Endothelial cell of umbilical vein (primary cell): ENCODE measurements around the gene OR5T2. TPM values are rescaled to one million over a fixed set of nuclear protein-coding genes. Genes with fewer than 3 reads are reported as not detected.
"Not testable (repeated sequence)": the region's sequence is repeated elsewhere in the genome, so short reads cannot be mapped to it uniquely, and the experiment has no call there.

Experiments used
- BruUV-seq: library from RNA; stranded (reverse); fragments of 400-500 nt; replicated peaks from 2 replicates; lab custom pipeline; 2021; lab: Mats Ljungman, UMichigan
- CTCF ChIA-PET: fragments of 300-600, 350-600 bp; sonication (Branson Sonifier 250); formaldehyde crosslinking; loops from one replicate; lab custom pipeline; 2021; ENCODE audit warnings: antibody characterized with exemption, inconsistent platforms; lab: Charles Lee
- POLR2A ChIA-PET: fragments of 300-600, 350-600 bp; sonication (Branson Sonifier 250); formaldehyde crosslinking; loops from one replicate; lab custom pipeline; 2021; ENCODE audit warnings: antibody characterized with exemption, inconsistent platforms; lab: Charles Lee
- DNase-seq: peaks from one replicate; pipeline ENCODE4 v3.0.0-alpha.2; 2011; ENCODE audit warnings: low read depth, low spot score
- FAIRE-seq: peaks from 2 replicates; lab custom pipeline; 2011; peaks lifted over from hg19 to GRCh38; lab: Jason Lieb, UNC
- H2AFZ ChIP-seq: 2 replicates; pipeline ENCODE4 v1.6.0; 2012; ENCODE audit warnings: low read depth, low read length, control low read depth, inconsistent platforms
- H3K27ac ChIP-seq: 2 replicates; pipeline ENCODE4 v1.5.1; 2011; ENCODE audit warnings: low read depth, mild to moderate bottlenecking, control low read depth, low read length, moderate library complexity; ENCODE audit not compliant: insufficient read depth
- H3K27me3 ChIP-seq, 2 experiments: 2 replicates each; pipeline versions ENCODE4 v1.6.0 to v1.6.1; 2011; ENCODE audit warnings: low read length in 2 of 2, mixed read lengths in 1 of 2; ENCODE audit not compliant: control insufficient read depth in 2 of 2, insufficient read depth in 2 of 2
- H3K36me3 ChIP-seq, 2 experiments: 2 replicates in 1 of 2; 3 replicates in 1 of 2; pipeline ENCODE4 v1.5.1; 2011; ENCODE audit warnings: low read length in 2 of 2, mild to moderate bottlenecking in 1 of 2, moderate library complexity in 1 of 2; ENCODE audit not compliant: control insufficient read depth in 2 of 2, insufficient read depth in 2 of 2; ENCODE audit errors: extremely low read depth in 1 of 2
- H3K4me1 ChIP-seq: 3 replicates; pipeline ENCODE4 v1.5.1; 2011; ENCODE audit warnings: mild to moderate bottlenecking, low read length; ENCODE audit not compliant: control insufficient read depth, insufficient read depth; ENCODE audit errors: extremely low read depth
- H3K4me2 ChIP-seq: 2 replicates; pipeline ENCODE4 v1.6.1; 2011; ENCODE audit warnings: low read length, control low read depth, mixed read lengths; ENCODE audit not compliant: insufficient read depth
- H3K4me3 ChIP-seq, 3 experiments: fragments of 200-600 bp in 1 of 3; sonication (generic), shearing (Covaris generic) in 1 of 3; replicated peaks in 1 of 3; 2 replicates each; pipeline ENCODE4 v1.5.1; 2011 to 2016; ENCODE audit warnings: control low read depth in 3 of 3, low read length in 3 of 3, mild to moderate bottlenecking in 2 of 3, inconsistent platforms in 1 of 3, low read depth in 1 of 3, moderate library complexity in 1 of 3; ENCODE audit not compliant: insufficient read depth in 1 of 3
- H3K79me2 ChIP-seq: 2 replicates; pipeline ENCODE4 v1.6.0; 2012; ENCODE audit warnings: low read length, inconsistent platforms; ENCODE audit not compliant: control insufficient read depth, insufficient read depth
- H3K9ac ChIP-seq: replicated peaks from 2 replicates; pipeline ENCODE3; 2011; ENCODE audit warnings: low read length, control low read depth; ENCODE audit not compliant: insufficient read depth; ENCODE audit errors: extremely low read depth
- H3K9me1 ChIP-seq: replicated peaks from 3 replicates; pipeline ENCODE4 v1.6.0; 2011; ENCODE audit warnings: mild to moderate bottlenecking, low read length; ENCODE audit not compliant: control insufficient read depth, insufficient read depth; ENCODE audit errors: extremely low read depth
- H3K9me3 ChIP-seq: replicated peaks from 2 replicates; pipeline ENCODE4 v1.5.1; 2012; ENCODE audit warnings: low read length, inconsistent platforms; ENCODE audit not compliant: control insufficient read depth, insufficient read depth
- H4K20me1 ChIP-seq: replicated peaks from 2 replicates; pipeline ENCODE3; 2011; ENCODE audit warnings: mild to moderate bottlenecking, low read length; ENCODE audit not compliant: control insufficient read depth, insufficient read depth; ENCODE audit errors: extremely low read depth
- GATA2 ChIP-seq: IDR thresholded peaks from 2 replicates; pipeline ENCODE4 v1.7.0; 2011; ENCODE audit warnings: low read depth, mild to moderate bottlenecking, moderate library complexity, mixed read lengths, low read length; ENCODE audit not compliant: insufficient read length, insufficient read depth
- JUN ChIP-seq: IDR thresholded peaks from 2 replicates; pipeline ENCODE4 v1.6.1; 2011; ENCODE audit warnings: borderline replicate concordance, low read depth; ENCODE audit not compliant: insufficient read length, insufficient read depth
- dilution Hi-C: fragments of 300-500 bp; cut with MboI; formaldehyde crosslinking; loops from one replicate; pipeline ENCODE4 v1.15.0; 2019; ENCODE audit warnings: low sequenced_read_pairs; ENCODE audit not compliant: extremely low pct_ligation_motif_present
- intact Hi-C: fragments of 100-400 bp; cut with micrococcal nuclease; formaldehyde crosslinking; loops from one replicate; pipeline ENCODE4 v1.10.0; 2022
- polyA plus RNA-seq, 4 experiments: library from polyadenylated mRNA; depleted of rRNA in 3 of 4; stranded (reverse) in 3 of 4; unstranded in 1 of 4; fragments of >200 nt; gene quantifications; 2 replicates each; pipeline versions ENCODE4 v1.2.1 to v1.2.3, GENCODE V29; 2011 to 2012; ENCODE audit warnings: missing spikeins in 1 of 4
- total RNA-seq: library from RNA; stranded (reverse); gene quantifications from 2 replicates; pipeline ENCODE4 v1.2.3, GENCODE V29; 2021
- TF ChIP-seq, protein P1 (sequence below), 2 donors: IDR thresholded peaks; 1 replicate in 1 of 2; 2 replicates in 1 of 2; pipeline ENCODE4 v1.5.1; 2011; ENCODE audit warnings: low read length in 2 of 2, mild to moderate bottlenecking in 2 of 2, moderate library complexity in 2 of 2, control low read depth in 1 of 2, inconsistent platforms in 1 of 2, low read depth in 1 of 2; ENCODE audit not compliant: insufficient read depth in 1 of 2; ENCODE audit errors: extremely low read depth in 1 of 2
- TF ChIP-seq, protein P2 (sequence below): IDR thresholded peaks from 2 replicates; pipeline ENCODE4 v1.6.1; 2011; ENCODE audit not compliant: insufficient read depth, insufficient read length

The OR5T2 gene
- total and polyA plus RNA-seq, 2 donors (not counting 3 experiments of a cell fraction or from before 2014, with no cell fraction given) = not detected

DNA sequence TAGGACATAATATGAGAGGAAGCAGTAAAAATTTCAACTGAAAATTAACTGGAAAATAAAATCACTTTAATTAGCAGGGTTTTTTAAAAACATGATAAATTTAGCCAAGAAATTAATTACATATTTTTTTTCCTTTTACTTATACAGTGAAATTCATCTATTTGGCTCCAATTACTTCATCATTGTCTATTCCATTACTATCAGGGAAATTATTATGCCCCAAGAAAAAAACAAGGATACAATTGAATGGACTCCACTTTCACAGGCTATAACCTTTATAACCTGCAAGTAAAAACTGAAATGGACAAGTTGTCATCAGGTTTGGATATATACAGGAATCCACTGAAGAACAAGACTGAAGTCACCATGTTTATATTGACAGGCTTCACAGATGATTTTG lies 17.9 kb upstream of the OR5T2 start, which contains the start of gene OR5T3:
TSS of gene OR5T3 (plus strand) at position 301 of the 400 bp plus-strand sequence. CDS start at position 301, 0 bp downstream.
- H3K9me3 ChIP-seq = peaks cover 3% of the 10 kb centered on the region
- H3K36me3 ChIP-seq = no peaks in the 10 kb centered on the region
- no TSS peak for BruUV-seq
- H4K20me1 ChIP-seq = no peaks in the 10 kb centered on the region
- dilution Hi-C loops (no loop called here), intact Hi-C loops (no loop called here)
- H3K4me1 ChIP-seq = no peaks in the 10 kb centered on the region
- H2AFZ ChIP-seq = no peak within 1 kb of the TSS
- H3K4me2 ChIP-seq = no peak within 1 kb of the TSS
- H3K4me3 ChIP-seq = no peak within 1 kb of the TSS
- TF ChIP-seq, protein P1, sequence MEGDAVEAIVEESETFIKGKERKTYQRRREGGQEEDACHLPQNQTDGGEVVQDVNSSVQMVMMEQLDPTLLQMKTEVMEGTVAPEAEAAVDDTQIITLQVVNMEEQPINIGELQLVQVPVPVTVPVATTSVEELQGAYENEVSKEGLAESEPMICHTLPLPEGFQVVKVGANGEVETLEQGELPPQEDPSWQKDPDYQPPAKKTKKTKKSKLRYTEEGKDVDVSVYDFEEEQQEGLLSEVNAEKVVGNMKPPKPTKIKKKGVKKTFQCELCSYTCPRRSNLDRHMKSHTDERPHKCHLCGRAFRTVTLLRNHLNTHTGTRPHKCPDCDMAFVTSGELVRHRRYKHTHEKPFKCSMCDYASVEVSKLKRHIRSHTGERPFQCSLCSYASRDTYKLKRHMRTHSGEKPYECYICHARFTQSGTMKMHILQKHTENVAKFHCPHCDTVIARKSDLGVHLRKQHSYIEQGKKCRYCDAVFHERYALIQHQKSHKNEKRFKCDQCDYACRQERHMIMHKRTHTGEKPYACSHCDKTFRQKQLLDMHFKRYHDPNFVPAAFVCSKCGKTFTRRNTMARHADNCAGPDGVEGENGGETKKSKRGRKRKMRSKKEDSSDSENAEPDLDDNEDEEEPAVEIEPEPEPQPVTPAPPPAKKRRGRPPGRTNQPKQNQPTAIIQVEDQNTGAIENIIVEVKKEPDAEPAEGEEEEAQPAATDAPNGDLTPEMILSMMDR (IDR thresholded peaks at IDR 0.05; ENCODE audit: extremely low read depth in 1 of 2, insufficient read depth in 1 of 2, low read depth in 1 of 2, low read length in 2 of 2) = no peak
- no peak for TF ChIP-seq GATA2
- TF ChIP-seq JUN = no peak
- TF ChIP-seq, protein P2, sequence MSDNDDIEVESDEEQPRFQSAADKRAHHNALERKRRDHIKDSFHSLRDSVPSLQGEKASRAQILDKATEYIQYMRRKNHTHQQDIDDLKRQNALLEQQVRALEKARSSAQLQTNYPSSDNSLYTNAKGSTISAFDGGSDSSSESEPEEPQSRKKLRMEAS = no peak
- no peak for FAIRE-seq
- H3K79me2 ChIP-seq = no peaks in the 10 kb centered on the region
- CTCF ChIA-PET = no interaction called here
- H3K27me3 ChIP-seq = no peaks in the 10 kb centered on the region
- H3K9me1 ChIP-seq = no peaks in the 10 kb centered on the region
- DNase-seq = no peak
- H3K27ac ChIP-seq = no peak within 1 kb of the TSS
- POLR2A ChIA-PET = no interaction called here
- no peak within 1 kb of the TSS for H3K9ac ChIP-seq

DNA sequence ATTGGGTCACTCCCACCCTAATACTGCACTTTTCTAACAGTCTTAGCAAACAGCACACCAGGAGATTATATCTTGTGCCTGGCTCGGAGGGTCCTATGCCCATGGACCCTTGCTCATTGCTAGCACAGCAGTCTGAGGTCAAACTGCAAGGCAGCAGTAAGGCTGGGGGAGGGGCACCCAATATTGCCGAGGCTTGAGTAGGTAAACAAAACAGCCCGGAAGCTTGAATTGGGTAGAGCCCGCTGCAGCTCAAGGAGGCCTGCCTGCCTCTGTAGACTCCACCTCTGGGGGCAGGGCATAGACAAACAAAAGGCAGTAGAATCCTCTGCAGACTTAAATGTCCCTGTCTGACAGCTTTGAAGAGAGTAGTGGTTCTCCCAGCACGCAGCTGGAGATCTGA lies 14.3 kb downstream of the OR5T2 start:
- H3K4me1 ChIP-seq, H2AFZ ChIP-seq, DNase-seq, H3K4me3 ChIP-seq, BruUV-seq, dilution Hi-C loops, CTCF ChIA-PET, H3K9me3 ChIP-seq, H4K20me1 ChIP-seq, H3K79me2 ChIP-seq, POLR2A ChIA-PET, H3K27me3 ChIP-seq, H3K36me3 ChIP-seq, H3K4me2 ChIP-seq, H3K27ac ChIP-seq, FAIRE-seq, H3K9me1 ChIP-seq, H3K9ac ChIP-seq, intact Hi-C loops: not testable (repeated sequence)
